ENCODE measurements around the gene TIGAR.

- no peak for TF ChIP-seq EGR1 (IDR thresholded peaks at IDR 0.05; ENCODE audit: borderline replicate concordance, low read depth, low read length)
- TF ChIP-seq EP300 (IDR thresholded peaks at IDR 0.05; ENCODE audit: borderline replicate concordance in 1 of 2, low read depth in 2 of 2, low read length in 2 of 2), result no peak
Measured at GRCh38 chr12:4375449-4375848, 54.4 kb downstream of the TIGAR start.
